CD4-positive, alpha-beta T cell treated with Interleukin-2 at 100 ng/mL for 4 hours (primary cell): ENCODE results near the gene NCOA1.
A peak's percentile ranks its signal among the peaks of the same experiment; 100 is the strongest.
"Not testable (repeated sequence)": the region's sequence is repeated elsewhere in the genome, so short reads cannot be mapped to it uniquely, and the experiment has no call there.

Experiments
- DNase-seq: peaks from one replicate; pipeline ENCODE4 v3.0.0-alpha.2; 2020; ENCODE audit warnings: low spot score

NCOA1 gene

DNA sequence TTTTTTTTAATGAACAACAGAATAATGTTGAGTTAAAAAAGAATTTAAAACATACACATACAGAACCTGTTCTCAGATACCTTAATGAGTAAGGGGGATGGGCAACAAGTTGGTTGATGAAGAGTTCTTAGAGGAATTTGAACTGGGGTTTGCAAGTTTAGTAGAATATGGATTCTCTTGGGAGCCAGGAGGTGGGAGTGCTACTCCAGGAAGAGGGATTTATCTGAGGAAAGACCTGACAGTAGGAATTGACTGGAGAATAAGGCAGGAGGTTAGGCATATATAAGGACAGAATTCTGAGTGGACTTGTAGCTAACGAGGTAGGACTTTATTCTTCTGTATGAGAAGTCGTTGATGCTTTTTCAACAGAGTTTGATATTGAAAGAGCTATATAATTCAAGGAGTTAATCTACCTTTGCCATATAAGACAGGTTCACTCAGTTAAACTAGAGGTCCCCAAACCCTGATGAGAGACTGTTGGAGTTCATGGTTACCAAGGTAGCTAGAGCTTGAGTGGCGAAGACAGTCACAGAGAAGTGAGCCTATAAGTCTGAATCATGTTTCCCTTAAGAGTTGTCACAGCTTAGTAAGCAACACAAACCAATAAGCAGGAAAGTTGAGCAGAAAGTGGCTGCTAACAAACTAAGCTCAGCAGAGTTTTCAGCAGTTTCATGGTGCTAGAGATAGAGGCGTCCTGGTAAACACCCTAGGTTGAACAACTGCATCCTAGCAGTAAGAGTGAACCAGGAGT lies 88.2 kb downstream of the NCOA1 start:
- no peak for DNase-seq

DNA sequence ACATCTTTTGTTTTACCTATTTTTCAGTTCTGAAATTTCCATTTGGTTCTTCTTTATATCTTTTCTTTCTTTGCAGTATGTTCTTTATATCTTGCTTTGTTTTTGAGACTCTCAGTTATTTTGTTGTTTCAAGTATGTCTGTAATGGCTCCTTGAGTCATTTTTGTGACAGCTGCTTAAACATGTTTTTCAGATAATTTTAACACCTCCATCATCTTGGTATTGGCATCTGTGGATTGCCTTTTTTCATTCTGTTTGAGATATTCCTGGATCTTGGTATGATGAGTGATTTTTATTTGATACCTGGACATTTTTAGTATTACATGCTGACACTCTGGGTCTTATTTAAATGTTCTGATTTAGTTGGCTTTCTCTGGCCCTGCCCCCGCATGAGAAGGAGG lies 89.5 kb downstream of the NCOA1 start:
- DNase-seq = no peak

DNA sequence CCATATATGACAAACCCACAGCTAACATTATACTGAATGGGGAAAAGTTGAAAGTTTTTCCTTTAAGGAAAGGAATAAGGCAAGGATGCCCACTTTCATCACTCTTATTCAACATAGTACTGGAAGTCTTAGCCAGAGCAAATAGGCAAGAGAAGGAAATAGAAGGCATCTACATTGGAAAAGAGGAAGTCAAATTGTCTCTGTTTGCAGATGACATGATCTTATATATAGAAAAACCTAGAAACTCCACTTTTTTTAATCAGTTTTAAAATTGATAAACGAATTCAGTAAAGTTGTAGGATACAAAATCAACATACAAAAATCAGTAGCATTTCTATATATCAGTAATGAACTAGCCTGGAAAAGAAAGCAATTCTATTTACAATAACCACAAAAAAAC lies 90.9 kb downstream of the NCOA1 start:
- not testable (repeated sequence) for DNase-seq

DNA sequence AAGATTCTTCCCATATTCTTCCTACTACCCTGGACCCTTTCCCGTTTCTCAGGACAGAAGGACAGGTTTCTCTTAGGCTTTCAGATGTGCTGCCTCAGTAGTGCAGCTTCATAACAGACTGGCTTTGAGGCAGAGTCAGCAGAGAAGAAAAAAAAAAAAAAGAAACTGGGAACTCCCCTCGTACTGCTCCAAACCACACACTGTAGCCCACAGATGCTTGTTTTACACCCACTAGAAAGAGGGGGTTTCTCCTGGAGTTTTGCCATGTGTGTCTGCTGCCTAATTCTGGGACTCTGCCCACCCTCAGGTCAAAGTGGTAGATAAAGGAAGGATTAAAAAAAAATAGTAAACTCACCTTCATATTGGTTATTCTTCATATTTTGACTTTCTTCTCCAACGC lies 95.9 kb downstream of the NCOA1 start:
- DNase-seq = no peak

DNA sequence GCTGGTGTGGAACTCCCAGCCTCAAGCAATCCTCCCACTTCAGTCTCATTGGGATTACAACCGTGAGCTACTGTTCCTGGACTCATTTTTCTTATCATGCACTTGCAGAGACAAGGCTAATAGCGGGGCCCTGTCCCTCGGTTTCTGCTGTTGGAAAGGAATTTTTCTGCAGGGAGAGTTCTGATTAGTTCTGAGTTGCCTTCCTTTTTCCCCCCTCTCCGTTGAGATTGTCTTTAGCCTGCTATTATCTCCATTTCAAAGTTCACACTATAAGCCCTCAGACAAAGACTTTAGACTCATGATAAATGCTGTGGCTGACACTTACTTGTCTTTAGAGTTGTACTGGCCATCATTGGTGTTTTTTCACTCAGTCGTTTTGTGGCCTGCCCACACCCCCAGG lies 97.2 kb downstream of the NCOA1 start:
- no peak for DNase-seq

DNA sequence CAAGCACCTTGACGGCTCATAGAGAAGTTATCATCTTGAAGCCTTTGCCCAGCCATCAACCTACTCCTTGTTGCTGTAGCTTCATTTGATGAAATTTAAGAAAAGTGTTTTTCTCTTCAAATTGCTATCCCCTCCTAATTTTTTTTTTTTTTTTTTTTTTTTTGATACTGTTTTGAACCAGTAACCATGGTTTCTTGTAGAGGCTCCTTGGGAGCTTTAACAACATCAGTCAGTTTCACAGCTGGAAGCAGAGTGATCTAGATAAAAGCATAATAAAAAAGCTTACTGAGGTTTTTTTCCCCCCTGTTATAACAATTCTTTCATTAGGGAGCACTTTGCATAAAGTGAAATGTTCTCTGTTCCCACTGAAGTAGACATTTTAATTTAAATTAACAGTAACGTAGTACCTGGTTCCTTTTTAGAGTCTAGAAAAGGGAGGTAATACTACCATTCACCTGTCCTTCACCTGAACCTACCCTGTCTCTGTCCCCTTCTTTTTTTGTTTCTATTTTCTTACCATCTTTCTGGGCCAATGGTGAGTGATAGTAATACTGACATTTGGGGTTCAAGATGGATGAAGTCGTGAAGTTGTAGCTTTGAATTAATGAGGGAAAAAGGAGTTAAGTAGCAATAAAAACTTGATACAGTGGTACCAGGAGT lies 101.5 kb downstream of the NCOA1 start:
- no peak for DNase-seq

- no peak for DNase-seq
These were observed 103.2 kb downstream of the NCOA1 start for GRCh38 chr2:24594283-24594682.

DNA sequence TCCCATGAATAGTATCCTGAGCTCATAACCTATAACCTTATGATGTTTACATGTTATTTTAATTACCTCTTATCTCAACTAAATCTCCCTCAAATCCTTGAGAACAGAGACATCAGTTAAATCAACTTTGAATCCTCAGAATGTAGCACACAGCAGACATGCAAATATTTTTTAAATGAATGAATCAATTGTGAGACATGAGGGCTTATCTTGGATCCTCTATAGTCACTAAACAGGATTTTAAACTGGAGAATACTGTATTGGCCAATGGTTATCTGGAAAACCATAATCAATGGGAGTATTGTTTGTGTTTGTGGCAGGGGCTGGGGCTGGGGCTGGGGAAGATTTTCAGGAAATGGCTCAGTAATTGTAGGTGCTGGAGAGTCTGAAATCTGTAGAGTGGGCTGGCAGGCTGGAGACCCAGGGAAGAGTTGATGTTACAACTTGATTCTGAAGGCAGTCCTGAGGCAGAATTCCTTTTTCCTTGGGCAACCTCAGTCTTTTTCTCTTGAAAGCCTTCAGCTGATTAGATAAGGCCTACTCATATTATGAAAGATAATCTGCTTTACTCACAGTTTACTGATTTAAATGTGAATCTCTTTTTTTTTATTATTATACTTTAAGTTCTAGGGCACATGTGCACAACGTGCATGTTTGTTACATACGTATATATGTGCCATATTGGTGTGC lies 106.3 kb downstream of the NCOA1 start:
- no peak for DNase-seq

GRCh38 chr2:24600140-24600539 lies 109.1 kb downstream of the NCOA1 start:
- DNase-seq = not testable (repeated sequence)

DNA sequence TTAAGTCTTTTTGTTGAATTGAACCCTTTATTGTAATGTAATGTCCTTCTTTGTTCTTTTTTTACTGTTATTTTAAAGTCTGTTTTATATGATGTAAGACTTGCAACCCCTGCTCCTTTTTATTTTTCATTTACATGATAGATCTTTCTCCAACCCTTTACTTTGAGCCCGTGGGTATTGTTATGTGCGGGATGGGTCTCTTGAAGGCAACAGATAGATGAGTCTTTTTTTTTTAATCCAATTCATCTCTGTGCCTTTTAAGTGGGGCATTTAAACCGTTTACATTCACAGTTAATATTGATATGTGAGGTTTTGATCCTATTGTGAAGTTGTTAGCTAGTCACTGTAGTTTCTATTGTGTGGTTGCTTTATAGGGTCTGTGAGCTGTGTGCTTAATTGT lies 120.6 kb downstream of the NCOA1 start:
- no peak for DNase-seq

DNA sequence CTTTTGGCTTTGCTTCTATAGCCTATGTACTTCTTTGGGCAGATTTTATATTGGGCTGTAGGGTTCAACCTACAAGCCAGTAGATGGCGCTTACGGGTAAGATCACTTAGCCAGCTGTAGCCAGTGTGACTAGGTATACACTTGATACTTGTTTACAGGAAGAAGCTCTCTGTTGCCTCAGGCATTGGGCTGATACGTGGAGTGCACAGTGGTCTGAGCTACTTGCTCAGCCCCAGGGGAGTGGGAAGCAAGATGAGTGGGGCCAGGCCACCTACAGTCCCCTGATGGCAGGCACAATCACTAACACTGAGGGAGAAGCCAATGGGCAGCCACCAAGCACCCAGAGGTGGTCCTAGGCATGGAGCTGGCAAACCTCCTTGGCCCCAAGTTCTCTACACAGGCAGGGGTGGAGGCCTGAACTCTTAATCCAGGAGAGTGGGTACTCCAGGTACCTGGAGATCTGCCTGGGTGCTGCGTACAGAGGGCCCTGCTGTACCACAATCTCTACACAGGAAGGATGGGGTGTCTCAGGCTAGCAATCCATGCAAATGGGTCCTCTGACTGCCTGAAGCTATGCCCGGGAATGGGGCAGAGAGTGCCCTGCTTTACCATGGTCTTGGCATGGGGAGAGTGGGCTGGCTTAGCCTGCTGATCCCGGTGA lies 122.2 kb downstream of the NCOA1 start:
- DNase-seq = peak; percentile 44

- no peak for DNase-seq
These were observed 125.6 kb downstream of the NCOA1 start for GRCh38 chr2:24616616-24617015.

DNA sequence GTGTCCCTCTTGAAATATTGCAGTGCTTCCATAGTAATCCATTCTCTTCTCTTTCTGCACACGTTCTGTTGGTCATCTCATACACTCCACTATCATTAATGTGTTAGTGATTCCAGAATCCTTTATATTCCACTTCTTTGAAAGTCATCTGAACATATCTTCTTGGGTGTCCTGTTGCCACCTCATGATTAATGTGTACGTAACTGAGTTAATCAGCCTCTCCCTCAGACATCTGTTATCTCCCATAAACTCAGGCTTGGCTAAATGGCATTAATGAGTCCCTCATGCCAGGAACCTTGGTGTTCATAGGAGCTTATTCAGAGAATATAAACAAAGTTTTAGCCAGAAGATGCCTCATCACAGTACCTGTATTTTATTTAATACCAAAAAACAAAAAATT lies 126.4 kb downstream of the NCOA1 start:
- DNase-seq = no peak

- DNase-seq = no peak
These were observed 127.1 kb downstream of the NCOA1 start for GRCh38 chr2:24618144-24618543.

DNA sequence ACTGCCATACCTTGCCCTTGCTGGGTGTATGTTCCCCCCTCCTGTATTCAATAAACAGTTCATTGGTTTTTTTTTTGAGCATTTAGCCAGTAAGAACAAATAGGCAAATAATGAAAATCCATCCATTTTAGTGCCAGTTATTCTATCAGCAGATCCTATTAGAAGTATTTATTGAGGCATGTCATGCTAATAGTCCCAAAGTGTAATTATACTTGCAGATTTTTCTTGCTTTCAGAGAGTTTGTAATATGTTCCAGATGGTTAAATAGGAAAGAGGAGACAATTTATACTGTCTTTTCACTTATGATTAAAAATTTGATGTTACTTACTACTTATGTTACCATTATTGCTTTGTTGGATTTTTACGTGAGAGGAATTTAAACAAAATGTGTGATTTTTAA lies 127.6 kb downstream of the NCOA1 start:
- no peak for DNase-seq

DNA sequence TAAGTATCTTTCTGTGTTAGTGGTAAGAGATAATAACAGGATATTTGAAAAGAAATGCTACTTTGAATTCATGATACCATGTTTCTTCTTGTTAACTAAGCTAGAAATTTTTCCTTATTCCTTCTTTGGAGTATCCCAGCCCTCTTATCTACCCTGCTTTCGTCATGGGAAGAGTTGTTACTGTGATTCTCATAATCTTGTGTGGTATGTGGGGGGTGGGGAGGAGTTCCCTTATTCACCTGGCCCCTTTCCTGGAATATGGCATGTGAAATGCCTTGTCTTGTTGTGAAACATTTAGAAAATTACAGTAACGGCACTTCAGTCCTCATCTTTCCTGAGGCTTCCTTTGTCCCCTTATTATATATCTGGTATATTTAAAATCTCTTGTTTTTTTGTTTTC lies 129.9 kb downstream of the NCOA1 start:
- DNase-seq = no peak

GRCh38 chr2:24621779-24622538 lies 130.9 kb downstream of the NCOA1 start:
- no peak for DNase-seq

DNA sequence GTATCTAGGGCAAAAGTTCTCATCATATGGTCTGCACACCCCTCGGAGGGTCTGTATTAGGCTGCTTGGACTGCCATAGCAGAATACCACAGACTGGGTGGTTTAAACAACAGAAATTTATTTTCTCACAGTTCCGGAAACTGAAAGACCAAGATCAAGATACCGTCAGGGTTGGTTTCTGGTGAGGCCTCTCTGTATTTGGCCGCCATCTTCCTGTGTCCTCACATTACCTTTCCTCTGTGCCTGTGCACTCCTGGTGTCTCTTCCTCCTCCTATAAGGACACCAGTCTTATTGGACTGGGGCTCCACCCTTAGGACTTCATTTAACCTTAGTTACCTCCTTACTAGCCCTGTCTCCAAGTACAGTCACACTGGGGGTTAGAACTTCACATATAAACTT lies 132.5 kb downstream of the NCOA1 start:
- no peak for DNase-seq

- no peak for DNase-seq
These were observed 134.7 kb downstream of the NCOA1 start for GRCh38 chr2:24625728-24626127.

- no peak for DNase-seq
These were observed 135.1 kb downstream of the NCOA1 start for GRCh38 chr2:24626131-24626530.

- DNase-seq = no peak
These were observed 137.7 kb downstream of the NCOA1 start for GRCh38 chr2:24628746-24629145.

DNA sequence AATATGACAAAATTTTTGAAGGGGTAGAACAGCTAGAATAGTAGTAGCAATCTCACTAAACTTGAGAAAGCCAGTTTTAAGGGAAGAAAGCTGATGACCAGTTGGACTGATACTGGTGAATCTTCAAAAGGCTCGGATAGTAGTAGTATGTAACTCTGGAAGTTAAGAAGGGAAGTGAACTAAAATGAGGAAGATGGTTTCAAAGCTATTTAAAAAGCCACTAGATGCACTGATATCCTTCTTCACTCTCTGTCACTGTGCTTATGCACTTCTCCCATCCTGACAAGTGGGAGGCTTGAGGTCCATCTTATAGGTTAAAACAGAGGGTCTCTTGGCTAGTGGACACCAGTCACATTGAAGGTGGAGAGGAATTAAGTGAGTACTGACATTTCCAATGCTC lies 141.1 kb downstream of the NCOA1 start:
- DNase-seq = no peak
